Kidney glomerular epithelial cell (primary cell): ENCODE results near the gene LPP.

ENCODE experiments used
- DNase-seq: peaks from one replicate; lab custom pipeline; 2025; lab: John Stamatoyannopoulos, UW

The LPP gene

DNA sequence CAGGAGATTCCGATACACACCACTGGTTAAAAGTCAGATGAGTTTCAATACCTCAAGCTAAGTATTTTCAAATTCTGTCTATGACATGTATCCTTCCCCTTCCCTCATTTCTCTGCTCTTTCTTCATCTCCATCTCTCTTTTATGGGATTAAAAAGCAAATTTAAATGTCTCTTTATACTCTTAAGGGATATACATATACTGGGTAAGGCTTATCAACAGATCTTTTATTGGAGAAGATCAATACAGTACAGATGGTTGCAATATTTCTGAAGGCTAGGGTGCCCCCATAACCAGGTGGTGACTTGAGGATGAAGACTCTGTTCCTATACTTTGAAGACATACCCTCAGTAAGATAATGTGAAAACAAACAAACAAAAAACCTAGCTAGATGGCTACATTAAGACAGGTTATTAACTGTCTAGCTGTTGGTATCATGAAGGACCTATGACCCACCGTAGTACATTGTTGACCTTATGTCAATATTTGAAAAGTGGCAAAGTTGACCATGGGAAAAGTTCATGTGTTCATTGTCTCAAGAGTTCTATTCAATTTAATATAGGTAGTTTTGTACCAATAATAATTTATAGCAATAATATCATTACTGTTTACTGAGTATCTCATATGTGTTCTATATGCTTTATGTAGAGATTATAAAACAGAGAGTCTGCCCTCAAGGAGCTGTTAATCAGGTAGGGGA is 319.8 kb downstream of the LPP start:
- no peak for DNase-seq

DNA sequence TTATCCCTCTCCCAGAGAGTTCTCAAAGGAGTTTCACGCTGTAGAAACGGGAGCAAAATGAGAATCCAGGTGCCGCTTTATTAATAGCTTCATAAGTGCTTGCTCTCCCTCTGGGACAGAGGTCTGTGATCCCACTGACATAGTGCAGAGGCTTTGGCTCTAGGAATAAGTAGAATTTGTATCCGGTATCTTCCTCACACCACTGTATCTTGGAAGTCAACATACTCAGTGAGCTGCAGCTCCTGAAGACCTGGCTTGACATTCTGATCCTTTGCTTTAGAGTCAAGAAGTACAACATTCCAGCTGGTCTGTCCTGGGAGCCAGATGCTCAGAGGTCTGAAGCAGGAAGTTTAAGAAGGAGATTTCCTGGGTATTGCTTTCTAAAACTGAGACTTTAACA is 323.0 kb downstream of the LPP start:
- no peak for DNase-seq

DNA sequence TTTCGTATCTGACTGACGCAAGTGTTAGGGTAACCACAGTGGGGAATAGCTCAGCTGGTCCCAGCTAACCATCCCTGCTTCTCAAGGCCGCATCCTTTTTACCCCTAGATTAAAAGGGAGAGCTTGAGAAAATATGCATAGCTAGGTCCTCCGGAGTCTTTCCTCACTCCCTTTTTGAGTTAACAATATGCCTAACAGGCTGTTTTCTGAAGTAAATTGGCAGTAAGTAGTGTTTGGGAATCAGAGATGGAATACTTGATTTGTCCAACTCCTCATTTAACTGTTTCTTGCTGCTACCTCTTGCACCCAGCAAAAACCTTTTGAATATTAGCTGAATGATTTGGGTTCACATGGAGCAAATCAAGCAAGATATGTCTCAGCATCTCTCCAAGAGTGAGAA is 326.1 kb downstream of the LPP start:
- no peak for DNase-seq

DNA sequence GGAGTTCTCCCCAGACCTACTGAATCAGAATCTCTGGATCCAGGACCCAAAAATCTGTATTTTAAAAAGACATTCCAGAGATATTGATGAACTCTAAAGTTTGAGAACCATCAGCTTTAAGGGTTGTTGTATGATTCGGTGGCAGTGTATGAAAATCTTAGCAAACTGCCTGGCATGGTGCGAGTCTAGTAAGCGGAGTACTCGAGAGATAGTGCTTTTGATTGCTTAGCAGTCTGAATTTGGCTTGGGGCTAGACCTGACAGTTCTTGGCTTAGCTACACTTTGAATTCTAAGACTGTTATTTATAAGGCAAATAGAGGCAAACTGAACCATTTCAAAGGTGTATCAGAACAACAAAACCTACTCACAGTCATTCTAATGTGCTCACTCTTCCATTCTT is 329.0 kb downstream of the LPP start:
- no peak for DNase-seq

DNA sequence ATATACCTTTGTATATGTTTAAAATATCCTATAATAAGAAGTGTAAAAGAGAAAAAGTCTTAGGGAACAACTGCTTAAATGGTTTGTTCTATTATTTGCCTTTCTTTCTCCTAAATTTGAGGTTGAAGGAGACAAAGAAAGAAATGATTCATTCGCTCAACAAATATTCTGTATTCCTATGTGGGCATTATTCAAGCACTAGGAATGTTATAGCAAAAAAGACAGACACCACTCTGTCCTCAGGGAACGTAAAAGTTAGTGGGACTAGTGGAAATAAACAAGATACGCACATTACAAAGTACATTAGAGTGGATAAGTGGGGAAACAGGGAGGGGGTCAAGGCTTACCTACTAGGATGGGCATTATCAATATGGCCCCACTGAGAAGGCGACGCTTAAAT is 332.2 kb downstream of the LPP start:
- no peak for DNase-seq

DNA sequence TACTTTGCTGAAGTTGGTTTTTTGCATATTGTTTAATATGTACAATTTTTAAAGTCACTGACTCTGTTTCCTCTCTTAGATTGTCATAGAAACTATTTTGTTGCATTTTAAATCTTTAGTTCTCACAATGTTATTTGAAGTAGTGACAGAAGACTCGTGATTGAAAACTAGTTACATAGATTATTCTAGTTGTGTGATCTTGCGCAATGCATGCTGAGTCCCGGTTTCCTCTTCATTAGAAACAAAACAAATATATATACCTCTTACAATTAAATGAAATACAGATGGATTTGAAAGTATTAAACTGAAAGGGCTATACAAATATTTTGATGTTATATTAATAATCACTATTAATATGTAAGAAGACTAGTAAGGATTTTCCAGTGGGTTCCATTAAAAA is 333.0 kb downstream of the LPP start:
- DNase-seq = no peak

DNA sequence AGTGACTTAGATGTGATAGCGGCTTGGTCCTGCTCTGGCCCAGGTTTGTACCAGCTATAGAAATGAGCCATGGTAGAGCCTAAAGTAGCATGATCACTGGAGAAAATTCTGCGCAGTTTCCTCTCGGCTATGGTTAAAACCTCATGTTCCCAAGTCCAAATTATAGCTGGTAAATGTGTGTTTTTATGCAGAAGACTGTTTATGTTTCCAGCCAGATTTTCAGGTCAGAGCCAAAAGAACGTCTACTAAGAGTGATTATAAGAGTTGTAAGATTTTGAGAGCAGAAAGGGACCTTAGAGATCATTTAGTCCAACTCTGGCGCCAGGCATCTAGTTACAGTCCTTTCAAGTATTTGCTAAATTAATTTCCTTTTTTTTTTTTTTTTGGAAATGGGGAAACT is 333.7 kb downstream of the LPP start:
- no peak for DNase-seq

DNA sequence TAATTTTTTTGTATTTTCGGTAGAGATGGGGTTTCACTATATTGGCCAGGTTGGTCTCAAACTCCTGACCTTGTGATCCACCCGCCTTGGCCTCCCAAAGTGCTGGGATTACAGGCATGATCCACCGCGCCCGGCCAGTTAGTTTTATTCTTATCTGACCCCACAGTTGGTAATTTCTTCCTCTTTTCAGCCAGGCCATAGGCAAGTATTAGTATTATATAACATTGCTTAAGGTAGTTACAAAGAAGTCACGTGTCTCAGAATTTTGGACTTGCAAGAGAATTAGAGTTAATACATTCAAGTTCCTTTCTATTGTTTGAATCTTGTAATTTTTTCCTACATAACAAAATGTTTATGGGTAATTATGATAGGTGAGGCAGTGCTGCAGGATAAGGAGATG is 334.8 kb downstream of the LPP start:
- no peak for DNase-seq

DNA sequence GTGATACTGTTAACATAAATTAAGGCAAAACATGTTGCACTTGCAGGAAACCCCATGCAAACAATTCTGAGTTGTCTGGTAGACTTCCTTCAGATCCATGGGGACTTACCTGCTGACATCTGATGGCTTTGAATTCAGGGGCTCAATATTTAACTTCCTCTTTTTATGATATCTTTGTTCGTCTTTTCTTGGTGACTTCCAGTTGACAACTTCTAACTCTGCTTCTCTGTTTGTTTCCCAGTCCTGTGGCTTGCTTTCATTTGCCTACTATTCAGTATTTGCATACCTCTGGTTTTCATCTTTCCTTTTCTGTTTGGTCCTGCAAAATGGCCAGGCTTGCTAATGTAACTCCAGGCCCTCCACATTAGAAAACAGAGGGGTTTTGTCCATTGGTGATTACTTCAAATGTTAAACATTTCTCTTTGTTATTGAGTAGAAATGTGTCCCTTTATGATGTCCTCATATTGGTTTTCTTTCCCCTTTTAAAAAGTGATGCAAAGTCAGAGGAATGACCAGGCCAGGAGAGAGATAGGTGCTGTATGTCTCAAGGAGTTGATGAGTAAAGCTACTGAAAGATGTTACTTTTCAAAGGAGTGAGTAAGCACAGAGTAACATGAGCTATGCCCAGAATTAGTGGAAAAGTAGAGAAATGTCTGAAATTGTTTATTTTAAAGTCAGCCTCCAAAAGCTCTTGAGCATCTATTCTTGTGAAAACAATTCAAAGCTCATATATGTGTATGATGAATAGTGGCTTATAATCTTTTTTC is 335.9 kb downstream of the LPP start:
- no peak for DNase-seq

DNA sequence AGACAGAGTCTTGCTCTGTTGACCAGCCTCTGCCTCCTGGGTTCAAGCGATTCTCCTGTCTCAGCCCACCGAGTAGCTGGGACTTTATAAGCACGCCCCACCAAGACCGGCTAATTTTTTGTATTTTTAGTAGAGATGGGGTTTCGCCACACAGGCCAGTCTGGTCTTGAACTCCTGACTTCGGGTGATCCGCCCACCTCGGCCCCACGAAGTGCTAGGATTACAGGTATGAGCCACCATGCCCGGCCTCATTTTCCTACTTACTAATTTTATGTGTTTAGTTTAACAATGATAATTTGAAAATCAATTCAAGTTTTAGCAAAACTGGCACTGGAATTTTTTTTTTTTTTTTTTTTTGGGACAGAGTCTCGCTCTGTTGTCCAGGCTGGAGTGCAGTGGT is 336.5 kb downstream of the LPP start:
- DNase-seq = no peak

DNA sequence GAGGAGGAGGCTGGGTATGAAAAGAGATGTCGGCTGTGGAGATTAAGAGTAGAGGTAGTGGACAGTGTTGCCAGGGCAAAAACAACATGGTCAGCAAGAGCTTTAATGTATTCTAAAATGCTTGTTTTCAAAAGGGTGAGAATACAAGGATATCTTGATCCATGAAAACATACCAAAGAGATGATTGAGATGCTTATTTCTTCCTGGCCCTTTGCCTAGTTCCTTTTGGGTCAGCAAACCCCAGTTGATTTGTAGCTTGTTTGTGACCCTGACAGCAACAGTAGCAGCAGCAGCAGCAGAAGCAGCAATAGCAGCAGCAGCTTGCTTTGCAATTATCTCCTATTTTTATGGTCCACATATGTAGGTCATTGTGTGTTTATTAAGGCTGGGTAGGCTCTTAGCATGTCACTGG is 337.3 kb downstream of the LPP start:
- DNase-seq = peak; percentile 59

DNA sequence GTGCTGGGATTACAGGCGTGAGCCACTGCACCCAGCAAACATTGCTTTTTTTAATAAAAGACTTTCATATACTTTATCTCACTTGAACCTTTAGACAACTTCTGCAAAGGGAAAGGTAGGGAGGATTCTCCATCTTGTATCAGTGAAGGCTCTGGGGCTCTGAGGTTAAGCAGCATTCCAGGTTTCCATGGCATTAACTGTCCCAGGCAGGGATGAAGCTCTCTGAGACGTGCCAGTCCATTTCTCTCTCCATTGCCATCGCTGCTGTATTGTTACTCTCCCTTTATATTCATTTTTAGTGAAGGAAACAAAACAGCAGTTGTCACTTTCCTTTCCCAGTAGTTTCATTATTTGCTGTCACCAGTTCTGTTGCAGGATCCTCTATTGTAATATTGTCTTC is 342.4 kb downstream of the LPP start:
- DNase-seq = no peak

DNA sequence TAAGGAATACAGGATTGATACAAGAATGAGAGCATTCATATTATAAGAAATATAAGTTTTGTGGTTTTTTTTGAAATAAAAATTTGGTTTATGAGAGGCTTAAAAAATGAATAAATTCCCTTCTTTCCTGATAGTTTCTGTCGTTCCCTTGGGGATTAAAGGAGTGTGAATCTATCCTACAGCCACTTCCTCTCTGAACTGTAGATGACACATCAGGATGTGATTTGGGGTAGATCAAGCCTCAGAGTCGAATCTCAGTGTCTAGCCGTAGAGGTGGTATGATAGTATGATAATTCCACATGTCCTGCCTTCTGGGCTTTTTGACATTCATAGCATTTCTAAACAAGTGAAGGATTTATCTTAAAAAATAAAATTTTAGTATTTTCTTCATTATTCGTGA is 343.1 kb downstream of the LPP start:
- no peak for DNase-seq

DNA sequence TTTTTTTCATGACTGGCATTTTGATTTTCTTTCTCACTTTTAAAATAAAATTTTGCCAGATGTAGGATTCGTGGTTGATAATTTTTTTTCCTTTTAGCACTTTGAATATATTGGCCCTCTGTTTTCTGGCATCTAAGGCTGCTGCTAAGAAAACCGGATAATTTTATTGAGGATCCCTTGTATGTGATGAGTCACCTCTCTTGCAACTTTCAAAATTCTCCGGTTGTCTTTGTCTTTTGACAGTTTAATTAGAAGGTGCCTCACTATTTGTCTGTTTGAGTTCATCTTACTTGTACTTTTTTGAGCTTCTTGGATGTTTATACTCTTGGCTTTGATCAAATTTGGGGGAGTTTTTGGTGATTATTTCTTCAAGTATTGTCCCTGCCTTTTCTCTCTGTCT is 349.7 kb downstream of the LPP start:
- DNase-seq = no peak

DNA sequence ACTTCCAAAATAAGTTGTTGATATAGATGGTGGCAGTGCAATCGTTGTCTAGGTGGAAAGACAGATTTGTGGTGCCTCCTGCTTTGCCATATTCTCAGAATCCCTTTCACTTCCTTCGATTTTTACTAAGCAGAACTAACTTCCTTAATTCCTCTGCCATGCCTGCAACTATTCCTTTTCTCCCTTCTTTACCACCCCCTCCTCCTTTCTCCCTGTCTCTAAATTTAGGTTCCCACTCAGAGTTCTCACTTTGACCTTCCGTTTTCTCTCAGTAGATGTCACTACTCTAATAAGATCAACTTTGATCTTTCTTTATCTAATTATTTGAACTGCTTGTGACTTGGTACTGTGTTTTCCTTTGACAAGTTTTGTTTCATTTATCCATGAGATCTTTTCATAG is 351.2 kb downstream of the LPP start:
- no peak for DNase-seq

DNA sequence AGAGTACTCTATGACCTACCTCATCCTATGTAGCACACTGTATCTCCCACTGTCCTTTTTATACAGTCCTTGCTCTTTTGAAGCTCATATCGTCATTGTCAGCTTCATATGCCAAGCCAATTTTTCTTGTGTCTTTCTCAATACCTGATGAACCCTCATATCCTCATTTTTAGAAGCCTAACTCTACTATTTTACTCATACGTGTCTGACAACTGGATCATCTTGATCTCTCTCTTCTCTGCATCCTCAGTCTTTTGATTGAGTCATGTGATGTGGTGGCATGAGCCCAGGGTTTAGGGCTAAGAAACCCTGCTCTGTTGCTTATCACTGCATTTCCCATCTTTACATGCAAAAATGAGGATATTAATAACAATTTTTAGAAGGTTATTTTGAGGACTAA is 352.0 kb downstream of the LPP start:
- no peak for DNase-seq

DNA sequence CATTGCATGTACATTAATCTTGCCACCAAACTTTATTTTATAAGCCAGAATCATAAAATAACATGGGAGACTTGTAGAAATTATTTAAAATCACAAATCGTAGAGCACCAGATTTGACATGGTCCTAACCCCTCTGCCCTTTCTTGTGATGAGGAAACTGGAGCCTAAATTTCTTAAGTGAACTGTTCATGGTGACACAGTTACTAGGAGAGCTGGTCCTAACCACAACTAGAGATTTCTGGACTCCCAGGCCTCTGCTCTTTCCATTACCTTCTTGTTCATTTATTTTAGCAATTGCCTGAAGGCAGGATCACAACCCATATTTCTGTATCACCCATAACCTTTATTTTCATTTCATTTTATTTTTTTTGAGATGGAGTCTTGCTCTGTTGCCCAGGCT is 352.5 kb downstream of the LPP start:
- DNase-seq = no peak

DNA sequence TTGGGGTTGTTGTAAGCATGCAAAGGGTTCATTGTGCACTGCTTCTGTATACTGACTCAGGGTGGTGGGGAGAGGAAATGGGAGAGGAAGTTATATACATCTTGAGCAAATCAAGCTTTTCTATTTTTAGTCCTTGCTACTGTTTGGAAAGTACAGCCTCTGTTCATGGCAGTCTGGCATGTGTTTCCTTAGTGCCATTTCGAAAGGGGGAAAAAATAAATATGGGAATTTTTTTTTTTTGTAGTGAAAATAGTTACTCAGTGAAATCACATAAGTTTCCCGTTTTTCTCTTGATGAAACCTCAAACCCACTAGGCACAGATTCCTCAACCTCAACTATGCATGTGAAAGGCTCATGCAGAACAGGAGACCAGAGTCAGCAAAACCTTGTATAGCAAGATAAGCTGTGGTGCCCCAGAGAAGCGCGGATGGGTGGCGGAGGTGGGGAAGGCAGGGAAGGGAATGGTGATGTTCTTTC is 353.3 kb downstream of the LPP start:
- DNase-seq = peak; percentile 68

DNA sequence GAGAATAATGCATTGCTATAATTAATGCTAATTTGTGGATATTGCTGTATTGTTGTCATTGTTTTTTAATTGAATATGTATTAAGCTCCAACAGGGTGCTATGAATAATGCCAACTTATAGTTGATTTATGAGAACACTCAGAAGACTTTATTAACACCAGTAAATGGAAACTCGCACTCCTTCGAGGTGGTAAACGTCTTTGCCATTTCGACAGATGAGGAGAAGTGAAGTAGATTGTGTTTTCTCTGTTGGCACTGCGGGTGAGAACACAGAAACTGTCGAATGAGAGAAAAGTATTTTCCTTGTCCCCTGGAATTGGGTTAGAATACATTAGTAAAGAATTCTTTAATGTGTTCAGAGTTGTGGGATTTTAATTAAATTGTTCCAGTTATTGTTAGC is 354.5 kb downstream of the LPP start:
- DNase-seq = no peak

DNA sequence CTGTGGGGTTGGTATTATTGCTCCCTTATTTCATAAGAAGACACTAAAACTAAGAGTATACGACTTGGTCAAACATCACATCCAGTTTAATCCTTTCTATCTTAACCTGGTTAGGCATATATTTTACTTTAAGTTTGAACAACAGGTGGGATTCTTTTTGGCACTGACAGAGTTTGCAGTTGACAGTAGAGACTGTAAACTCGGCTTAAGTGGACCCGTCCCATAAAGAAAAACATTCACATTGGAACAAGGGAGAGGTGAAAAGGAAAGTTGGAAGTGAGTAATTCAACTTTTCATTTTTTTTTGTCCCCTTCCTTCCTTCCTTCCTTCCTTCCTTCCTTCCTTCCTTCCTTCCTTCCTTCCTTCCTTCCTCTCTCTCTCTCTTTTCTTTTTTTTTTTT is 355.4 kb downstream of the LPP start:
- no peak for DNase-seq

DNA sequence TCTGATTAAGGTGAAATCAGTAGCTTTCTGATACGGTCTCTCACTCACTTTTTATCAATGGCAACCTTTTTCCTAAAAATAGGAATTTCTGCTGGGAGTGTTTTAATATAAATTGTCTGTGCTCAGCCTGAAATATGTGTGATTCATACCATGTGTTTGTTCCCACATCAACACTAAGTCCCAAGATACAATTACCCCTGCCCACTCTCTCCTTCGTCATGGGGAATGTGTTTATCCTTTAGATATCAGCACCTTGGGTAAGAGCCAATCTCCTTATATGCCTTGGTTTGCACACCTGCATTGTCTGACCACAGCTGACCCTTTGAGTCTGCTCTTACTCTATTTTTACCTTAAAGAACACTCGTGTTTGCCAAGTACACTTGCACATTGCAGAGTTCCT is 356.4 kb downstream of the LPP start:
- peak; percentile 17 for DNase-seq

DNA sequence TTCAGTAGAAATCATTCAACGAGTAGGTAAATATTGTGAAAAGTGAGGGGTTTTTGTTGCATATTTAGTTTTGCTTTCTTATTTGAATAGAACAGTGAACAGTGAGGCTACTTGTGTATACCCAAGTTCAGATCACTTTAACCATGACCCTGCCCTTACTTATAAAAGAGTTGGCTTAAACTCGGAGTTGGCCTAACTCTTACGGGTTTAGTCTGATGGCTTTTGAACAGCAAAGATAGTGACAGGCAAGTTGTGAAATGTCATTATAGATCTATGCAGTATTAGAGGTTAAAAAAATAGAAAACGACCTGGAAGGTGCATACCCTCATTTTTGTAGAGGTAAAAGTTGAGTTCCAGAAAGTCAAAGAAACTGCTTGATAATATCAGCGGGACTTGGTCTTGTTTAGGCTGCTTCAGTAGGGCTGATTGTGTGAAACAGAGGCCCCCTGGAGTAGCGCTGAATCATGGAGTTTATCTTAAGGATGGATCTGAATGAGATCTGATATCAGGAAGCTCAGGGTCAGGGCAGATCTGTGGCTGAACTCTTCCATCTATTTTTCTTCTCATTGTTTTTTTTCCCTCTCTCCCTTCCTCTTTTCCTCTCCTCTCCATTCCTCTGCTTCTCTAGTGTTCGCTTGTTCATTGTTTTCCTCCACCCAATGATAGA is 359.8 kb downstream of the LPP start:
- DNase-seq = no peak

DNA sequence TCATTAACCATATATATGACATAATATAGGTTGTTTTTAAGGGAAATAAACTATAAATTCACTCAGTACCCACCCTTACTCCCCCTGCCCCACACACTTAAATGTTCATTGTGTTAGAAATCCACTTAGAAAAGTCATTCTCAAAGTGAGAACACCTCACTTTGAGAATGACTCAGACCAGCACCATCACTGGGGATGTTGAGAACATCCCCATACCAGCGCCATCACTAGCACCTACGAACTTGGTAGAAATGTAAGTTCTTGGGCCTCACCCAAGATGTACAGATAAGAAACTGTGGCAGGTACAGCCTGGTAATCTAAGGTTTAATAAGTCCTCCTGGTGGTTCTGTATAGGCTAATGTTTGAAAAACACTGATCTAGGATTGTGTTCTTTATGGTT is 362.6 kb downstream of the LPP start:
- DNase-seq = no peak
